HUES64 (cell line): Measurements from ENCODE around the gene RBM26.

Experiments used
- H3K27ac ChIP-seq: 2 replicates; pipeline ENCODE4 v1.7.0; 2013; ENCODE audit warnings: low read depth, low read length, inconsistent platforms
- H3K27me3 ChIP-seq: 2 replicates; pipeline ENCODE4 v1.6.1; 2013; ENCODE audit warnings: mild to moderate bottlenecking, low read length; ENCODE audit not compliant: insufficient read depth
- H3K36me3 ChIP-seq: 2 replicates; pipeline ENCODE4 v1.6.1; 2013; ENCODE audit warnings: mild to moderate bottlenecking, low read length; ENCODE audit not compliant: insufficient read depth
- H3K4me1 ChIP-seq: 2 replicates; pipeline ENCODE4 v1.6.1; 2013; ENCODE audit warnings: mild to moderate bottlenecking, low read length, moderate library complexity; ENCODE audit not compliant: insufficient read depth
- H3K4me3 ChIP-seq: 2 replicates; pipeline ENCODE4 v1.5.1; 2013; ENCODE audit warnings: mild to moderate bottlenecking, low read length, moderate library complexity
- H3K9ac ChIP-seq: 2 replicates; pipeline ENCODE4 v1.6.1; 2013; ENCODE audit warnings: mild to moderate bottlenecking, low read depth, low read length
- H3K9me3 ChIP-seq: 2 replicates; pipeline ENCODE4 v1.6.1; 2013; ENCODE audit warnings: low read depth, low read length; ENCODE audit not compliant: insufficient read depth
- WGBS: fragments of 150-250, 120-280 bp; methylation state at CpG from one replicate; pipeline ENCODE4 v1.1.7; 2013; ENCODE audit warnings: missing lambda C conversion rate; 5-methylcytosine and 5-hydroxymethylcytosine counted together

Gene RBM26

GRCh38 chr13:79402074-79402635 is 3.9 kb downstream of the RBM26 start:
- 91% methylated on average over 1 of the region's 2 CpGs for WGBS
- no peak overlapping the region for H3K27ac ChIP-seq
- no peaks in the 10 kb centered on the region for H3K27me3 ChIP-seq
- no peak overlapping the region for H3K9ac ChIP-seq
- H3K4me3 ChIP-seq: peak overlapping the region; percentile 90; the same call in 1 of the 2 replicates
- H3K9me3 ChIP-seq: peaks cover 3% of the 10 kb centered on the region; the same call in 1 of the 2 replicates
- peaks cover 42% of the 10 kb centered on the region for H3K36me3 ChIP-seq
- H3K4me1 ChIP-seq: peaks cover 61% of the 10 kb centered on the region

DNA sequence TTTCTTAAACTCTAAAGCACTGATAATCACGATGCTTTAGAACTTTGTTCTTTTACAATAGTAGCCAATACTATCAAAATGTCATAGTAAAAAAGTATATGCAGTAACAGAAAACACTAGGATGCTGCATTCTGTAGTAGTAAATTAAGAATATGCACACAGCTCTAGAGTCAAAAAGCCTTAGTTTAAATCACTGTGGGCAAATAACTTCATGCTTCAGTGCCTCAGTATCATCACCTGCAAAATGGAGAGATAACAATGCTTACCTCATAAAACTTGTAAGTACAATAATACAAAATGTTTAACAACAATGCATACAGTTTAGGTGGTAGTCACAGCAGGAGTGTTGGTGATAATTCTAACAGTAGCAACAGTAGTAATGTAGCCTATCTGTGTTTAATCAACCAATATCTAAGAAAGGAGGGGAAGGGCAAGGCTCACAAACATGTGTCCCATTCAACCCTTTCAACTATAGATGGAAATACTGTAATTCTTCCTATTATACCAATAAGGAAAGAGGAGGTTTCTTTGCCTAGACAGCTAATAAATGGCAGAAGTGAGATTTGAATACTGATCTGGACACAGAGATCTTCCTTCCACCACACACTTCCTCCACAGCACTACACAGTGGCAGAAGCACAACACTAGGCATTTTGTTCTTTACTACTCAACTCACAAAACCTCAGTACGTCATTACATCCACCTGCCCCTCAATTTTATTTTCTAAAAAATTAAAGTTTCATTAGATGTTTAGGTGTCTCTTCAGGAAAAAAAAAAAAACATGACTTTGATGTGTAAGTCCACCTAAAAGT is 4.6 kb downstream of the RBM26 start:
- no peak overlapping the region for H3K27ac ChIP-seq

DNA sequence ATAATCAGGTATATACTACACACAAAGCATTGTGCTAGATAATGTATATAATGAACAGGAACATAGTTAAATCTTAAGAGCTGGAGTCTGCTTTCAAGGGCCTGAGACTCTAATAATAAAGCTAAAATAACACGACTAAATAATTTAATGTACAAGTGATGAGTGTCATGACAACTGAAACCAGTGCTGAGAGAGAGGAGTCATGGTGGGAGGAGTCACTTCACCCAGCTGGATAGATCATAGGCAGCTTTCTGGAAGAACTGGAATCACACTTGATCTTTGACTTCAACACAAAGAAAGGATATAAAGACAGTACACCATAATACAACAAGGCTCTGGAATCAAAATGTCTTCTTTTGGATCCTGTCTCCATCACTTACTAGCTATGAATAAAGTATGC is 7.1 kb downstream of the RBM26 start:
- no peak overlapping the region for H3K27ac ChIP-seq
- WGBS: 100% methylated on average over 1 of the region's 1 CpG
- H3K9me3 ChIP-seq: peaks cover 20% of the 10 kb centered on the region; the same call in 1 of the 2 replicates
- peaks cover 48% of the 10 kb centered on the region for H3K4me1 ChIP-seq
- H3K4me3 ChIP-seq: no peak overlapping the region
- no peaks in the 10 kb centered on the region for H3K27me3 ChIP-seq
- no peak overlapping the region for H3K9ac ChIP-seq
- peaks cover 64% of the 10 kb centered on the region for H3K36me3 ChIP-seq

More for the DNA sequence above, 4.6 kb downstream of the RBM26 start:
- Histone ChIP-seq H3K27me3 (no peaks in the 10 kb centered on the region), H3K4me3 (0 out of 2 replicates have a peak overlapping the region, but pooled peaks have one; percentile 9), H3K4me1 (peaks cover 57% of the 10 kb centered on the region), H3K9ac (no peak overlapping the region), H3K9me3 (peaks cover 10% of the 10 kb centered on the region; the same call in 1 of the 2 replicates), H3K36me3 (peaks cover 49% of the 10 kb centered on the region)
- WGBS: 100% methylated on average over 1 of the region's 2 CpGs

DNA sequence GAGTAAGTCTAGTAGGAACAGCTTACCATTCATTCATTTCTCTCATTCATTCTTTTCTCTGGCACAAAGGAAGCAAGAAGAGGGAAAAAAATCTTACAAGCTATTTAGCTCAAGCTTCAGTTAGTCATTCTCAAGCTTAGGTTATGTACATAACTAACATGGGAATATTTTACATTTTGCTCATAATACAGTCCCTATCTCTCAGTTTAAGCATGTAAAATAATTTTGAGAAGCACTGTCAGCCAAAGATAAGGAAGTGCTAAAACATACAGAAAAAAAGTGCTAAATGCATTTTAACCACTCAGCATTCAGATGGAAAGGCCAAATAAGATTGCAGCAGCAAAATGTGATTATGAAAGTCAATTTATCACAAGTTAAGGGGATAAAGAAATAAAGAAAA is 7.9 kb downstream of the RBM26 start:
- Histone ChIP-seq H3K4me3 (no peak overlapping the region), H3K9ac (no peak overlapping the region), H3K36me3 (peaks cover 64% of the 10 kb centered on the region), H3K4me1 (peaks cover 40% of the 10 kb centered on the region), H3K27ac (no peak overlapping the region), H3K9me3 (peaks cover 20% of the 10 kb centered on the region; the same call in 1 of the 2 replicates), H3K27me3 (no peaks in the 10 kb centered on the region)

DNA sequence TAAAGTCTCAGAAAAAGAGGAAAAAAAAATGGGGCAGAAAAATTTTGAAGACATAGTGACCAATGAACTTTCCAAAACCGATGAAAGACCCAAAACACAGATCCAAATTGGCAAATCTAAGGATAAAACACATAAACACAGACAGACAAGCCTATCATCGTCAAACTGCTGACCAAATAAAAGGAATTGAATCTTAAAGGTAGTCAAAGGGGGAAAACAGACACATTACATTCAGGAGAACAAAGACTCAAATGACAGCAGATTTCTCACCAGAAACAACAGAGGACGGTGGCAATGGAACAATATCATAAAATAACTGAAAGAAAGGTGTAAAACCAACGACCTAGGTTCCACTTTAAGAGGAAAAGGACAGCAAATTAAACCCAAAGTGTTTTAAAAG is 10.2 kb downstream of the RBM26 start:
- no peak overlapping the region for H3K4me3 ChIP-seq
- peaks cover 21% of the 10 kb centered on the region for H3K4me1 ChIP-seq
- H3K27ac ChIP-seq: no peak overlapping the region
- WGBS: 96% methylated on average over 4 of the region's 4 CpGs
- H3K36me3 ChIP-seq: peaks cover 59% of the 10 kb centered on the region
- H3K27me3 ChIP-seq: no peaks in the 10 kb centered on the region
- peaks cover 20% of the 10 kb centered on the region; the same call in 1 of the 2 replicates for H3K9me3 ChIP-seq
- no peak overlapping the region for H3K9ac ChIP-seq

- no peak overlapping the region for H3K9ac ChIP-seq
- 89% methylated on average over 14 of the region's 14 CpGs for WGBS
- H3K36me3 ChIP-seq: peaks cover 39% of the 10 kb centered on the region
Measured at GRCh38 chr13:79393564-79394249, 12.3 kb downstream of the RBM26 start.

GRCh38 chr13:79392882-79393563 is 13.0 kb downstream of the RBM26 start:
- Histone ChIP-seq H3K27ac (peak overlapping the region; percentile 31), H3K9ac (no peak overlapping the region), H3K9me3 (peaks cover 20% of the 10 kb centered on the region; the same call in 1 of the 2 replicates), H3K27me3 (no peaks in the 10 kb centered on the region), H3K4me3 (no peak overlapping the region), H3K36me3 (peaks cover 33% of the 10 kb centered on the region), H3K4me1 (peaks cover 6% of the 10 kb centered on the region; the same call in 1 of the 2 replicates)
- WGBS: 88% methylated on average over 6 of the region's 6 CpGs

More at GRCh38 chr13:79393564-79394249, 12.3 kb downstream of the RBM26 start:
- peaks cover 6% of the 10 kb centered on the region; the same call in 1 of the 2 replicates for H3K4me1 ChIP-seq
- H3K4me3 ChIP-seq: no peak overlapping the region
- peak overlapping the region; percentile 24; the same call in 1 of the 2 replicates for H3K27ac ChIP-seq
- H3K9me3 ChIP-seq: peaks cover 20% of the 10 kb centered on the region; the same call in 1 of the 2 replicates
- H3K27me3 ChIP-seq: no peaks in the 10 kb centered on the region

DNA sequence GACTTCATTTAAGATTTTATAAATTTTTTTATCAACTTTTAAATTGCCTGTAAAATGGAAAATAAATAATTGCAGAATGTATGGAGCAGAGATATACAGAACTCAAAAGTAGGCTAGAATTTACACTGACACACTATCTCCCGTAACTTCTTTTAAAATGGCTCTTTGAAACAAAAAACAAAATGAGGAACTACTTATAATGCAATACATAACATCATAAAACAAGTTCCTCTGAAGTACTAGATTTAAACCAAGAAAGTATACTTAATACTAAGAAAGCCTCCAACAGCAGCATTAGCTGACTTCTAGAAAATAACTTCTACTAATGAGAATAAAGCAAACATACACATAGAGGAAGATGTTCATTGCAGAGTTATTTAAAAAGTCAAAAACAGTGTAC is 17.0 kb downstream of the RBM26 start:
- H3K27ac ChIP-seq: no peak overlapping the region
- H3K9me3 ChIP-seq: no peaks in the 10 kb centered on the region
- peaks cover 28% of the 10 kb centered on the region for H3K4me1 ChIP-seq
- peaks cover 3% of the 10 kb centered on the region for H3K36me3 ChIP-seq
- H3K27me3 ChIP-seq: no peaks in the 10 kb centered on the region
- H3K4me3 ChIP-seq: no peak overlapping the region
- 100% methylated on average over 1 of the region's 1 CpG for WGBS
- no peak overlapping the region for H3K9ac ChIP-seq

DNA sequence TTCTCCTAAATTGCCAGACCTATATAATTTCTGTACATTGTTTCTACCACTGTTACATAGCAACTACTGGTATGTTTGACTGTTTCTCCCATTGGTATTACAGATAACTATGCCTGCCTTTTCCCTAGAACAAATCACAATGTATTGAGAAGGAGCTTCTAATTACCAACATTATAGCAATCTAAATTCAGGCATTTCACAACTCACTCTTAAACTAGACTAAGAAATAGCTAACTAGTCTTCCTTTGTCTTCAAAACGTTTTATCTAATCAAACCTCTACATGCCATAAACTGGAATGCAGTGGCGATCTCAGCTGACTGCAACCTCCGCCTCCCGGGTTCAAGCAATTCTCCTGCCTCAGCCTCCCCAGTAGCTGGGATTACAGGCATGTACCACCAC is 18.2 kb downstream of the RBM26 start:
- Histone ChIP-seq H3K4me1 (peaks cover 39% of the 10 kb centered on the region), H3K4me3 (no peak overlapping the region), H3K9me3 (no peaks in the 10 kb centered on the region), H3K27ac (no peak overlapping the region), H3K36me3 (peaks cover 3% of the 10 kb centered on the region), H3K27me3 (no peaks in the 10 kb centered on the region), H3K9ac (no peak overlapping the region)
- whole genome bisulfite sequencing: 90% methylated on average over 4 of the region's 4 CpGs

DNA sequence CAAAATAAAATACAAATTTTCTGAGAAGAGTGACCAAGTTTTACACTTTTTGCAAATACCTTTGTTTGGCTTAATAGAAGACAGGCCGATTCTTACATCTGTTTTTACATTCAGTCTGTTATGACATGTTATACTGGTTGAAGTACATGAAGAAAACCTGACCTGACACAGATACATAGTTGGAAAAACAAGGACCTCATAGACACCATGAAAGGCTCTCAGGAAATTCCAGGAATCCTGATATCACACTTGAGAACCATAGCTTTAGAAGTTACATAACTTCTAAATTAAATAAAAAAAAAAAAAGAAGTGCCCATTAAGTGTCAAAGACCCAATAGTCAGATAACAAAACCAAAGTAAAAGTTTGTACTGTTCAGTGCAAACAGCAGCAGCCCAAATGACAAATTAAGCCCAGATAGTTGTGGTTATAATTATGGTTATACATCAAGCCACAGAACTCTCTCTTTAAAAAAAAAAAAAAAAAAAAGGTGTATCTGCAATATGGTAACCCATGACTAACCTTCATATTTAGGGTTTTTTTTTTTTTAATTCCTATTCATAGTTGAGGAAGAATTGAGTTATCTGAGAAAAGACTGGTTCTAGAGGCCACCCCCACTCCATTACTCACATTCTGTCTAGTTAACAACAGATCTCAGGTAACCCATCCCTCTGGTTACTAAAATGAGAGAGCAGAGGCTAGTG is 19.8 kb downstream of the RBM26 start:
- H3K4me1 ChIP-seq: peaks cover 44% of the 10 kb centered on the region

More for the DNA sequence above, 19.8 kb downstream of the RBM26 start:
- Histone ChIP-seq H3K9me3 (no peaks in the 10 kb centered on the region), H3K9ac (no peak overlapping the region), H3K36me3 (peaks cover 3% of the 10 kb centered on the region), H3K4me3 (no peak overlapping the region), H3K27ac (no peak overlapping the region), H3K27me3 (no peaks in the 10 kb centered on the region)
- WGBS: 100% methylated on average over 1 of the region's 1 CpG
